Spleen (tissue), 7 donors: ENCODE measurements around the gene MAEA.

Experiments used
- POLR2A ChIP-seq, 3 donors: fragments of 450-650 bp; IDR thresholded peaks; one replicate each; pipeline ENCODE4 v1.5.1; 2017; ENCODE audit warnings: antibody characterized with exemption in 3 of 3, mild to moderate bottlenecking in 1 of 3
- TF ChIP-seq, protein P1 (sequence below), 11 experiments: fragments of 200-600 bp in 7 of 11; fragments of 450-650 bp in 4 of 11; sonication (generic) in 4 of 11; IDR thresholded peaks in 8 of 11; conservative IDR thresholded peaks in 3 of 11; 1 replicate in 7 of 11; 2 replicates in 4 of 11; pipeline versions ENCODE4 v1.4.0 to v1.8.0; 2016 to 2021; ENCODE audit warnings: antibody characterized with exemption in 11 of 11, inconsistent platforms in 4 of 11, mild to moderate bottlenecking in 1 of 11
- donor health status: DM: no; HTN: no; CAD: no; lungs with moderate emphysema.
- donor health status: DM: no; HTN: no; CAD: no.
- donor health status: DM: no; HTN: no; CAD: no.

DNA sequence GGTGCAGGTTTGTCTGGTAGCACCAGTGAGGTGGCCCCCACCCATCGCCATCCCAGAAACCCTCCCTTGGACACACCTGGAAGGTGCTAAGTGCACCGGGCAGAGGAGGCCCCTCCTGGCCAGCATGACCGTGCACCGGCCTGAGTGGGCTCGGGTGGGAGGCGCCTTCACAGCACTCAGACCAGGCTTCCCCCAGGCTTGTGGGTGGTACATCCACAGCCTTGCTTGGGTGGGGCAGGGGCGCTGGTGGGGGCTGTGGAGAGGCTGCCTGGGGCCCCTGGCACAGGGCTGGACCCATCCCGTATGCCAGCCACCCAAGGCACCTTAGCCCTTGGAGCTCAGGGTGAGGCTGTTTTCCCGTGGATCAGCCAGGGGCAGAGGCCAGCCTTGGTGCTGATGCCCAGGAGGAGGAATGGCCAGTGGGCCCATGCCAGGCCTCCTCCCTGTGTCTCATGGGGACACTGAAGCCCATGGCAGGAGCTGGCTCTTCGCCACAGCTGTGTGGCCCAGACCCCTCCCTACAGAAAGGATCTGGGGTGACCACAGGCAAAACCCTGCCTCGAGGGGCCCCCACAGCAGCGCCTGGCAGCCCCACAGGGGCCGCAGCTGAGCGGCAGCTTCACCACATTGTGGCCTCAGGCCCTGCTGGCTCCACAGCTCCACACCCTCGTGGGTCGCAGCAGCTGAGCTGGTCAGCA, 95.1 kb downstream of the MAEA start:
- TF ChIP-seq, protein P1, sequence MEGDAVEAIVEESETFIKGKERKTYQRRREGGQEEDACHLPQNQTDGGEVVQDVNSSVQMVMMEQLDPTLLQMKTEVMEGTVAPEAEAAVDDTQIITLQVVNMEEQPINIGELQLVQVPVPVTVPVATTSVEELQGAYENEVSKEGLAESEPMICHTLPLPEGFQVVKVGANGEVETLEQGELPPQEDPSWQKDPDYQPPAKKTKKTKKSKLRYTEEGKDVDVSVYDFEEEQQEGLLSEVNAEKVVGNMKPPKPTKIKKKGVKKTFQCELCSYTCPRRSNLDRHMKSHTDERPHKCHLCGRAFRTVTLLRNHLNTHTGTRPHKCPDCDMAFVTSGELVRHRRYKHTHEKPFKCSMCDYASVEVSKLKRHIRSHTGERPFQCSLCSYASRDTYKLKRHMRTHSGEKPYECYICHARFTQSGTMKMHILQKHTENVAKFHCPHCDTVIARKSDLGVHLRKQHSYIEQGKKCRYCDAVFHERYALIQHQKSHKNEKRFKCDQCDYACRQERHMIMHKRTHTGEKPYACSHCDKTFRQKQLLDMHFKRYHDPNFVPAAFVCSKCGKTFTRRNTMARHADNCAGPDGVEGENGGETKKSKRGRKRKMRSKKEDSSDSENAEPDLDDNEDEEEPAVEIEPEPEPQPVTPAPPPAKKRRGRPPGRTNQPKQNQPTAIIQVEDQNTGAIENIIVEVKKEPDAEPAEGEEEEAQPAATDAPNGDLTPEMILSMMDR (IDR thresholded peaks at IDR 0.05 in 8 of 11, conservative IDR thresholded peaks at IDR 0.05 in 3 of 11): no peak
- no peak for TF ChIP-seq POLR2A (IDR thresholded peaks at IDR 0.05)
